Kasumi-1 (cell line): ENCODE measurements around the gene BCR.
"Not testable (repeated sequence)": the region's sequence is repeated elsewhere in the genome, so short reads cannot be mapped to it uniquely, and the experiment has no call there.

Source experiments
- DNase-seq, 2 experiments: peaks; one replicate each; lab custom pipeline; 2025; lab: John Stamatoyannopoulos, UW

The BCR gene

DNA sequence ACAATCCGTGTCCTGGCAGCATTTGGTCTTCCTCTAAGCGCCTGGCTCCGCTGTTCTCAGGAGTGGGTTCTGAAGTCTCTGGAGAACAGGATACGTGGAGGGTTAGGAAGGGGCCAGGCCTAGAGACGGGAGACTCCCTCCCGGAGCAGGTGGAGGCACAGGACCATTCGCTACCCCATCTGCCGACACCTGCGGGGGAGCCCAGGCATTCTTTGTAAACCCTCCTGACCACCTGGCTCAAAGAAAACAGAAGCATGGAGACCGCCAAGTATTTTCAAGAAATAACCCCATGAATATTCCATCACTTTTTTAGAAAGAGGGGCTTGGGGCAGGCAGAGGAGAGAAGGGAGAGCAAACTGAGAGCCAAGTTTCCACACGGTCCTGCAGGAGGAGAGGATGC is 136.3 kb downstream of the BCR start:
- not testable (repeated sequence) for DNase-seq

DNA sequence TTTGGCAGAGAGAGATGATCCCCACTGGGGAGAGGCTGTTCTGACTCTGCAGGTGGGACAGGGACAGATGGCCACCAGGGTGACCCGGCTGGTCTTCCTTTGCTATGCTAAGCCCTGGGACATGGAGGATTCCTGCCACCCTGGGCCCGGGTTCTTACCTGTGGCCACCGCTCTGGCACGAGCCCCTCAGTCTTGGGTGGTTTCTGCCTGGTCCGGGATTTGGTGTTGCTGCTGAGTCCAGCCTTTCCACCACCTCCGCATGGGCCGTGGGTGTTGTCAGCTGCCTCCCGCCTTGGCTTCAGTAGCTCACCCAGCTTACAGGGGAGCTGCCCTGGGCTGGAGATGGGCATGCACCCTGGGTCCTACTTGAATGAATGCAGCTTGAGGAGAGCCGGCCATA is 138.0 kb downstream of the BCR start:
- not testable (repeated sequence) for DNase-seq

DNA sequence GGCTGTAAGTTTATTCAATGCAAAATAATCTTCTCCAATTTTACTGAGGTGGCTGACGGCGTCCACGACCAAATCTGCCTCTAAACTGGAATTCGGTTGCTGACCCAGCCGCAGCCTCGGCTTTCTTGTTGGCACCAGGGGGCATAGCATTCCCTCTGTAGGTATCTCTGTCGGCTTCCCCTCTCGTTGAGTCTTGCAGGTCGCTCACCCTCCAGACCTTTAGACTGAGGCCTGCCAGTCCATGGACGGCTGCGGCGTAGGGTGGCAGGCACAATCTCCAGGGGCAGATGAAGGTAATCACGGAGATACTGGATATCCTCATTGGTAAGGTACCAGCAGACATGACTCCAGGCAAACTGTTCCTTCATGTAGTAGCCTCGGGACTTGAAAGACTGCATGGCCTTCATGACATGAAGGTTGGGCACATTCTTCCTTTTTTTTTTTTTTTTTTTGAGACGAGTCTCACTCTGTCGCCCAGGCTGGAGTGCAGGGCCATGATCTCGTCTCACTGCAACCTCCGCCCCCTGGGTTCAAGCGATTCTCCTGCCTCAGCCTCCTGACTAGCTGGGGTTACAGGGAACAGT is 142.3 kb downstream of the BCR start:
- not testable (repeated sequence) for DNase-seq

DNA sequence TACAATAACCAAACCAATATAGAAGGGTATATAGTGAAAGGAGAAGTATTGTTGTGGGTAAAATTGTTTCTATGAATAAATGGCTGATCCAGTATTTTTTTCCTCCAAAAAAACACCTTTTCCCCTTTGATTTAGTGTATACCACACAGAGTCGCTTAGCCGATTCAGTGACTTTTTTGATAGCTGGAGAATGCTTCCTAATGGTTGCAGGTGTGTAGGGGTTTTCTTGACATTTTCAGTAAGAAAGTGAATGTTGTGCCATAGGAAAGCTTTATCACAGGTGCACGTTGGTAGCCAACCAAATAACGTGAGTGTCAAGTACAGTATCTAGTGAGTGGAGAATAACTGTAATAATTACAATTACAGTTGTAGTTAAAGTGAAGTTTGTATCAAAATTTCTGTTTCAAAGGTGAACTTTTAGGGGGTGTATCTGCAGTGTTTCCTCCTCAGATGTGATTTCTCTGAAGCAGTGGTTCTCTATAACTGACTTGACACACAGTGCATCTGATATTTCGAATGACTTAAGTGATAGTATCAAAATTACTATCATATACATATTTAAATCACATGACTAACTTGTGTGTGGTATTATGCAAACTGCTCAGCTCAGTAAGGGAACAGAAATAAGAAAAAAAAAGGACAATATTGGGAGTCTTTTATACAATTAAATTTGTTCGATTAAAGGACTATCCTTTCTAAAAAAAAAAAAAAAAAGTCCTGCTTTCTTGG is 143.8 kb downstream of the BCR start:
- DNase-seq = not testable (repeated sequence)

DNA sequence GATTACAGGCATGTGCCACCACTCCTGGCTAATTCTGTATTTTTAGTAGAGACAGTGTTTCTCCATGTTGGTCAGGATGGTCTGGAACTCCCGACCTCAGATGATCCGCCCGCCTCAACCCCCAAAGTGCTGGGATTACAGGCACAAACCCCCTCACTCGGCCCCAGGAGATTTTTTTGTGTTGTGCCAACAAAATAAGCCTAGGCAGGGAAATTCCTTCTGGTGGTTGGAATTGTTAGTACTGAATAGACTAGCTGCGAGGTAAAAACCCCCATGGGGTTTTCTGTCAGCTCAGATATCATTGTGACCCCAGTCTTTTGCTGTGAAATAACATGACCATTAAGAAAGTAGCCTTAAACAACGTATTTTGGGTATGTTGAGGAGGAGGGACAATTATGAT is 144.9 kb downstream of the BCR start:
- no peak for DNase-seq

DNA sequence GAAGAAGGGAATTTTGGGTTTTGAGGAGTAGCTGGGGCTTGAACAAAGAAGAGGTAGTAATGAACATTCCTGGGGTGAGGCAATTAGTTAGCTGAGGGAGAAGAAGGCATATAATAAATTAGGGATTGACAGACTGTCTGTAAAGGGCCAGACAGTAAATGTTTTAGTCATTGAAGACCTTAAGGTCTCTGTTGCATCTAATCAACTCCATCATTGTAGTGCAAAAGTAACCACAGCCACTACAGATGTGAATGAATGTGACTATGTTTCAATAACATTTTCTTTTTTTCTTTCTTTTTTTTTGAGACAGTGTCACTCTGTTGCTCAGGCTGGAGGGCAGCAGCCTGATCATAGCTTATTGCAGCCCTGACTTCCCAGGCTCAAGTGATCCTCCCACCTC is 153.5 kb downstream of the BCR start:
- DNase-seq = not testable (repeated sequence)

DNA sequence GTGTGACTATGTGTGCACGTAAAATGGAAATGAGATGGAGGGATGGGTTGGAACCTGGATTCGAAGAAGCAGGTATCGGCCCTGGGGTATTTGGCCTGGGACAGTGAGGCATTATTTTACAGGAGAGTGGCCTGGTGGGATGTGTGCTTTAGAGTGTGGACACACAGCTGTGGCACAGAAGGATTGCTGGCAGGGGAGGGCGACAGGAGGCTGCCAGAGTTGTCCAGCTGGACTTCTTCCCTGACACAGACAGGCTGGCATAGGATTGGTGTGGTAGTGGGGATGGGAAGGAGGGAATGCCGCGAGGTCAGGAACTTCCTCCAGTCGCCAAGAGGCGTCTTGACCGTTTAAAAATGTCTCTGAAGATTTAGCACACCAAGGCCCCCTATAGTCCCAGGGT is 157.4 kb downstream of the BCR start:
- DNase-seq = not testable (repeated sequence)

DNA sequence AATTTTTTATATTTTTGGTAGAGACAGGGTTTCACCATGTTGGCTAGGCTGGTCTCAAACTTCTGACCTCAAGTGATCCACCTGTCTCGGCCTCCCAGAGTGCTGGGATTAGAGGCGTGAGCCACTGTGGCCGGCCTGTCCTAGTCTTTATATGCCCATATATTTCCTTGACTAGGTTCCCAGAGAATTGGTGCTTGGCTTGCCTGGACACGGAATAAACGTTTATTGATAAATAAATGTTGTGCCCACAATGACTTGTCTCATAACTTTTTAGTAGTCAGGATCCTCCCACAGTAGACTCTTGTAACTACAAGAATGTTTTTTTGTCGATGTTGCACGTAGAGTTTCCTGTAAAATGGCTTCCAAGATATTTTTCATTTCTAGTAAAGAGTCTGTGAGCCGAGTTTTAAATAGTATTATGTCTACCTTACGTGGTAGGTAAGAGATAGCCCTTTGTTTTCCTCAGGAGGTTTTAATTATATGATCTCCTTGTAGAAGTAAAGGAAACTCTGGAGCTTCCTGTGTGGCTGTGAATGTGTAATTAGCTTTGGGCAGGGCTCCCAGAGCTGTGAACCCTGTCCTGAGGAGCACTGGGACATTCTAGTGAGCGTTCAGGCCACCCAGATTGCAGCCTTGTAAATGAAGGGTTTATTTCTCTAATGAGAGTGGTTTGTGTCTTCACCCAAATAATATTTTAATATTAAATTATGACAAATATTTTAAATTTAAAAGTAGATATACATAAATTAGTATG is 161.8 kb downstream of the BCR start:
- DNase-seq = not testable (repeated sequence)

DNA sequence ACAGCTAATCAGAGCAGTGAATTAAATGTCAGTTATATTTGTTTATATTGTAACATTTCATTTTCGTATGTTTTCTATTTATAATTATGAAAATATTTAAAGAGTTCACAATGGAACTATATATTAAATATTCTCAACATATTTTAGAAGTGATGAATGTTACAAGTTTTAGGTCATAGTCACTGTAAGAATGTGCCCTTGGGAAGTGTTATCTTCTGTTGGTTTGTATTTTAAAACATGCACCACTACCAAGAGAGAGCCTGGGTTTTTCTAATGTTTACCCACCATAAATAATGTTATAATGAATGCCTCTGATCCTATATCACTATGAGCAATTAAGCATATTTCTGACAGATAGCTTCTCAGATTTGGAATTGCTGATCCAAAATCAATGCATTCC is 171.0 kb downstream of the BCR start:
- no peak for DNase-seq

DNA sequence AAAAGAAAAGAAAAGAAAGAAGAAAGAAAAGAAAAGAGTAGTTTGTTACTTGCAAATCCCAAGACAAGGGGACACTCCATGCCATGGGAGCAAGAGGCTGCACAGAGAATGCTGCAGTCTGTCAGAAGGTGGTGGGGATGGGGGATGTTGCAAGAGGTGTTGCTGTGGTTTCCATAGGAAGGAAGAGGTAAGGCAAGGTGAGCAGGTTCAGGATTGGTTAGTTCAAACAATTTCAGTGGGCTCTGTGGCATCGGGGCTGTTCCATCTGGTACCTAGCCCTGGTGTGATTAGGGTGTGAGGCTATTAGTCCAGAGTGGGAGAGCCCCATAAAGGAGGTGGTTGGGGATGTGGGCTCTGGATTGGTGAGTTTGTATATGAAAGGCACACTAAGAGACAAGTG is 172.7 kb downstream of the BCR start:
- no peak for DNase-seq

DNA sequence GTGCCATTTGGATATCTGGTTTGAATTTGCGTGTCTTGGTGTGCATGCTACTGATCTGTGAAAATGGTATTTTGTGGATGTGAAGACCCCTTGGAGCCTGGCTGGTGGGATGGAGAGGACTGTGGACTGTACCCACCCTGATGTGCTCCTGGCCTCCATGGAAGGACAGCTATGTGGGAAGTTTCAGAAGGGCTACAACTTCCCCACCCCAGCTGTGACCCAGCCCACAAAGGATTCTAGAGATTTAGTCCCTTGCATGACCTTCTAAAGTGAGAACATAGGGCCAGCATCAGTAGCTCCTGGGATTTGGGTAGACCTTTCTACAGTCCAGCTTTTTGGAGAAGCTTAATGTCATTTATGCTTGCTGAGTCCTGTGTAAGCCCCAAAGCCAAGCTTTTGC is 173.4 kb downstream of the BCR start:
- no peak for DNase-seq

DNA sequence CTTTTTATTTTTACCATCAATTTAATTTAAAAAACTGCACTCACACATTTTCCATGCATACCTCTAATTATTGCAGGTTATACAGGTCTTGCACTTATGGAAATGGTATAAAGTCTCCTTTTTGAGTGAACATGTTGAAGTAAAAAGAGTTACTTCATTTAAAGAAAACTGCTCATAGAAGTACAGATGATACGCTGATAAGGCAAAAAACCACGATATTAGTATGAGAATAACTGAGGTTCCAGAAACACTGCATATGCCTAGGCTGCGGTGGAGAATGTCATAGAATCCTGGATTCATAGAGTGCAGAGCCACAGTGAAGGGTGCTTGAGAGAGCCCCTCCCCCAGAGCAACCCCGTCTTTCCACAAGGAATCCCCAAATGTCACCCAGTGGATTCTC is 175.8 kb downstream of the BCR start:
- DNase-seq = no peak

DNA sequence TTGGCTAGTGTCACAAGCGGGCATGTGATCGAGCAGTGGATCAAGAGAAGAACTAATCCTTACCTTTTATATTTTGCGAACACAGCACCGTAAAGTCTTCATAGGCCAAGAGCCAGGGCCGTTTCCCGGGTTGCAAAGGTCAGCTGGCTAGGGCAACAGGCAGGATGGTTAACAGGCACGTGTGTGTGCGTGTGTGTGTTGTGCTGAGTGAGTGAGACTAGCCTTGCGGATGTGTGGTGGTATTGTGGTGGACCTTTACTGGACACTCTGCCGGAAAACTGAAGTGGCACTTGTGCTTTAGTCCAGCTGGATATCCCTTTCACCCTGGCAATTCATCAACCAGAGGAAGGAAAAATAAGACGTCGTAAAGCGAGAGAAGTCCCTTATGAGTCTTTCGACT is 176.7 kb downstream of the BCR start:
- DNase-seq = no peak

DNA sequence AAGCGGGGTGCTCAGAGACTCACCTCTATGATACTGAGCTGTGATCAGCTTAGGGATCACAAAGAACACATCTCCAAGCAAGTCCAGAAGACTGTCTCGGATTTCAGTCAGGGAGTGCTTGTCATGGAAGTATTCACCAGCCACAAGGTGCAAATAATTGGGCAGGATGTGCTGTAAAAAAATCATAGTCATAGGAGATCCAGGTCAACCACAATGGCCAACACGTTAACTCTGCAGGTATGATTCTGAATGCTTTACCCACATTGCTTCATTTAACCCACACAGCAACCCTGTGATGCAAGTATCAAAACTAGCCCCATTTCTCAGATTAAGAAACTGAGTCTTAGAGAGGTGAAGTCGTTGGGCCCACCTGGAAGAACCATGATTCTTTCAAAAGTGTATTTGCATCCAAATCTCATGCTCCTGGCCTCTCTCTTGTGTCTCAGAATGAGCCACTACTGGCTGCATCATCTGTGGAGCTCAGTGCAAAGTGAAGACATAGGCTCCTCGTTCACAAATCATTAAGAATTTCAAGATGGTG is 179.3 kb downstream of the BCR start:
- DNase-seq = no peak

DNA sequence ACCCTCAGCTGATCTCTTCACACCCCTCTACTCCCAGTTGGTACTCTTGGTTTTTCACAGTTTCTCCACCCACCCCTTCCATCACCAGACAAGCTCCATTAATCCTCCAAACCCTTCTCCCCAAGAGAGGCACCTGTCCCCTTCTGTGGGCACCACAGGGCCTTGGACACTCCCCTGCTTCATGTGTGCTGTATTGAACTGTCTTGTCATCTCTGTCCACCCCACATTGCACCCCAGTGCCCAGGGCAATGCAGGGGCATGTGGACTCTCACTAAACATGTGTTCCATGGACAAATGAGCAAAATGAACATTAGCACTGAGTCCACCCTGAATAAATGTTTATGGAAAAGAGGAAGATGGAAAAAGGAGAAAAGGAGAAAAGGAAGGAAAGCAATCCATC is 181.4 kb downstream of the BCR start:
- no peak for DNase-seq

DNA sequence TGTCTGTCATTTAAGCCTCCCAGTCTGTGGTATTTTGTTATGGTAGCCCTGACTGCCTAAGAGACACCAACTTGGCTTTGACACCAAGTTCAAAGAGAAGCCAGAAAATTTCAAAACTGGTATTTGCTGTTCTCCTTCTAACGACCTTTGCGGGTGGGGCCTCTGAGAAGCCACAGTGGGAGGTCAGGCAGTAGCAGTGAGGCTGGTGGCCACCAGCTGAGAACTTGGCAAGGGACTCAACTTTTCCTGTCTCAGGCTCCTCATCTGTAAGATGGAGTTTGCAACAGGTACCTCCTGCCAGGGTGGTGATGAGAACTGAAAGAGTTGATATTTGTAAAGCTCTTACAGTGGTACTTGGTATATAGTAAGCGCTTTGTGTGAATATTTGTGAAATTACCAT is 183.4 kb downstream of the BCR start:
- DNase-seq = no peak

DNA sequence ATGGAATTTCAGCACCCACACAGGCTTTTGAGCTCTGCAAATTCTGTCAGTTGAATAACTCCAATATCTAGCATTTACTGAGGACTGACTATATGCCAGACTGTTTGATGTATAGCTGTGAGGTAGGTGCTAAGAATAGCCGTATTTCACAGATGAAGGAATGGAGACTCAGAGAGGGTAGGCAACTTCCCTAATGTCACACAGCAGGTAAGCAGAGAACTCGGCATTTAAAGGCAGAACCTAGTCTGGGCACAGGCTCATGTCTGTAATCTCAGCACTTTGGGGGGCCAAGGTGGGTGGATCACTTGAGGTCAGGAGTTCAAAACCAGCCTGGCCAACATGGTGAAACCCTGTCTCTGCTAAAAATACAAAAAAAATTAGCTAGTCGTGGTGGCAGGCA is 184.1 kb downstream of the BCR start:
- no peak for DNase-seq

DNA sequence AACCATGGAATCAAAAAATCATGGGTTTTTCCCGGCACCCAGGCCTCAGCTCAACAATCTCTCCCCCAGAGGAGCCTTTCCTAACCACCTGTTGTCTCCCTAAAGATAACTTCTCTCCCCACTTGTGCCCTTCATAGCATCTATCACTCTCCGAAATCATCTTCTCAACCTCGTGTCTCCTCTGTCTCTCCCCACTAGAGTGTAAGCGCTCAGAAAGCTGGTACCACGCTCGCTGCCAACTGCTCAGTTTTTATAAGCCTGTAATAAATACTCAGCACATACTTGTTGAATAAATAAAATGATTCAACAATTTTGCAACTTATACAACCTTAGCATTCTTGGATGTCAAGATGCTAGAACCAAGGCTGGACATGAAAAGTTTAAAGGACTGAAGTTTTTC is 185.2 kb downstream of the BCR start:
- no peak for DNase-seq

DNA sequence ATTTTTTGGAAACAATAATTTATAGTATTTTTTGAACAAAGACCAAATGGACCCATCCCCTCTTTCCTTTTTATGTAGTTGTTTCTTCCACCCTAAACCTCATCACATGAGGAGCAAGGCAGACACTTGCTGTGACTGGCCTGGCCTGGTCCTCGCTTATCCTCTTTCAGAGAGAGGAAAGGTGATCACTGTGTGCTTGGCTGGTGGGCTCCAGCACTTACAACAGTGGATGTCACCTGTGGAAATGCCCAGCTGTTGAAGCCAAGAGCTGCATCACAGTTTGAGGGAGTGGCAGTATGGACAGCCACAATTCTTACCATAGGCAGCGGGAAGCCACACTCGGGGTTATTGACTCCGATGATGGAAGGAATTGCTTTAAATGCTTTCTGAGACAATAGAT is 185.7 kb downstream of the BCR start:
- DNase-seq = no peak

DNA sequence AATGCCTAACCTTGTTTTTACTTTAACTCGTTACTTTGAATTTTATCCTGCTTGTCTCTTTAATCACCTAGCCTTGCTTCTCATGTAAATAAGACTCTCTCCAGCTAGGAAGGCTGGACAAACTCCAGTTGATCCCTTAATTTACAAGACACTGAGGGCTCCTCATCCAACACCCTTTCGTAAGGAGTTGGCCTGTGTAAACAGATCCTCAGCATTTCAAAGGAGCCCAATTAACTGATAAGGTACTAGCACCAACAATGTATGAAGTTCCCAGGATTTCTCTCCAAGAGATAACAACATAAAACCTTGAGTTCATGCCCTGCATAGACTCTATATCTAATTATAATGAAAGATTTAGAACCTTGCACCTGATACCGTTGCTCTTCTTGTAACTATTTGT is 186.9 kb downstream of the BCR start:
- DNase-seq = not testable (repeated sequence)
